ENCODE measurements around the gene ENTPD8.

ENTPD8 gene

GRCh38 chr9:137486141-137486490, 45.0 kb upstream of the ENTPD8 start:
- TF ChIP-seq CTCF (conservative IDR thresholded peaks at IDR 0.05; ENCODE audit: low read depth, low read length): no peak
- H3K4me3 ChIP-seq (ENCODE audit: low read length): no peak overlapping the region
- no peak for DNase-seq (ENCODE audit: low read depth)

- no peak for TF ChIP-seq CTCF (conservative IDR thresholded peaks at IDR 0.05; ENCODE audit: low read depth, low read length)
- DNase-seq (ENCODE audit: low read depth): no peak
- H3K4me3 ChIP-seq (ENCODE audit: low read length): no peak overlapping the region
These were observed 44.4 kb upstream of the ENTPD8 start for GRCh38 chr9:137485343-137486140.

- TF ChIP-seq CTCF (conservative IDR thresholded peaks at IDR 0.05; ENCODE audit: low read depth, low read length): no peak
- H3K4me3 ChIP-seq (ENCODE audit: low read length): no peak overlapping the region
- no peak for DNase-seq (ENCODE audit: low read depth)
These were observed 43.6 kb upstream of the ENTPD8 start for GRCh38 chr9:137484551-137485315.

GRCh38 chr9:137482094-137482781, 41.1 kb upstream of the ENTPD8 start:
- no peak overlapping the region for H3K4me3 ChIP-seq (ENCODE audit: low read length)
- peak; percentile 14 for DNase-seq (ENCODE audit: low read depth)
- no peak for TF ChIP-seq CTCF (conservative IDR thresholded peaks at IDR 0.05; ENCODE audit: low read depth, low read length)

GRCh38 chr9:137480686-137481683, 39.8 kb upstream of the ENTPD8 start:
- no peak for TF ChIP-seq CTCF (conservative IDR thresholded peaks at IDR 0.05; ENCODE audit: low read depth, low read length)
- DNase-seq (ENCODE audit: low read depth): no peak
- no peak overlapping the region for H3K4me3 ChIP-seq (ENCODE audit: low read length)

- no peak for DNase-seq (ENCODE audit: low read depth)
- no peak overlapping the region for H3K4me3 ChIP-seq (ENCODE audit: low read length)
- no peak for TF ChIP-seq CTCF (conservative IDR thresholded peaks at IDR 0.05; ENCODE audit: low read depth, low read length)
These were observed 38.9 kb upstream of the ENTPD8 start for GRCh38 chr9:137479892-137480685.
